Measurements from ENCODE around the gene WDR17. TPM values are rescaled to one million over a fixed set of nuclear protein-coding genes. Genes with fewer than 3 reads are reported as not detected.
A peak's percentile ranks its signal among the peaks of the same experiment; 100 is the strongest.

WDR17 gene
- total RNA-seq, 1 donor, result 0.36 TPM

DNA sequence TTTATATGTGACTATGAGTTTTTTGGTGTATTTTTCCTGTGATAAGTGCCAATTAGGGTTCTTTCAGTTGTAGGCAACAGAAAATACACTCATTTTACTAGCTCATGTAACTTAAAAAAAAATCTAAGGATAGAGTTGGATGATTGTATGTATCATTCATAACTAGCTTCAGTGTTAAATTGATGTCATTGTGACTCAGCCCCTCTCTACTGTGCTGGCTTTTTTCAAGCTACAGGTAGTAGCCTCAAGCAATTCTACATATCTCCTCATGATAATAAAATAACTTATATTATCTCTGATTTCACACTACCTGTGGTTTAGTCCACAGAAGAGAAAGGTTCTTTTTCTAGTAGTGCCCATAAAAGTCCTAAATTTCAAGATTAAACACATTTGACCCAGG lies 11.9 kb downstream of the WDR17 start:
- no peak for DNase-seq (ENCODE audit: insufficient read length, low spot score, missing footprints)
- H4K20me1 ChIP-seq (ENCODE audit: insufficient read depth, low read length), result no peaks in the 10 kb centered on the region
- H3K4me3 ChIP-seq (ENCODE audit: insufficient read depth, low read length), result no peak overlapping the region
- no peaks in the 10 kb centered on the region for H3K36me3 ChIP-seq (ENCODE audit: insufficient read depth, low read length)
- no peak overlapping the region for H3K4me2 ChIP-seq (ENCODE audit: insufficient read depth, low read length)
- H3K4me1 ChIP-seq (ENCODE audit: insufficient read depth, low read length), result no peaks in the 10 kb centered on the region
- no peak overlapping the region for H2AFZ ChIP-seq (ENCODE audit: low read length)
- no peaks in the 10 kb centered on the region for H3K27me3 ChIP-seq (ENCODE audit: insufficient read depth, low read length)
- H3K9me3 ChIP-seq (ENCODE audit: low read depth, low read length), result no peaks in the 10 kb centered on the region
- H3K79me2 ChIP-seq (ENCODE audit: insufficient read depth, low read length), result no peaks in the 10 kb centered on the region
- TF ChIP-seq, protein P1, sequence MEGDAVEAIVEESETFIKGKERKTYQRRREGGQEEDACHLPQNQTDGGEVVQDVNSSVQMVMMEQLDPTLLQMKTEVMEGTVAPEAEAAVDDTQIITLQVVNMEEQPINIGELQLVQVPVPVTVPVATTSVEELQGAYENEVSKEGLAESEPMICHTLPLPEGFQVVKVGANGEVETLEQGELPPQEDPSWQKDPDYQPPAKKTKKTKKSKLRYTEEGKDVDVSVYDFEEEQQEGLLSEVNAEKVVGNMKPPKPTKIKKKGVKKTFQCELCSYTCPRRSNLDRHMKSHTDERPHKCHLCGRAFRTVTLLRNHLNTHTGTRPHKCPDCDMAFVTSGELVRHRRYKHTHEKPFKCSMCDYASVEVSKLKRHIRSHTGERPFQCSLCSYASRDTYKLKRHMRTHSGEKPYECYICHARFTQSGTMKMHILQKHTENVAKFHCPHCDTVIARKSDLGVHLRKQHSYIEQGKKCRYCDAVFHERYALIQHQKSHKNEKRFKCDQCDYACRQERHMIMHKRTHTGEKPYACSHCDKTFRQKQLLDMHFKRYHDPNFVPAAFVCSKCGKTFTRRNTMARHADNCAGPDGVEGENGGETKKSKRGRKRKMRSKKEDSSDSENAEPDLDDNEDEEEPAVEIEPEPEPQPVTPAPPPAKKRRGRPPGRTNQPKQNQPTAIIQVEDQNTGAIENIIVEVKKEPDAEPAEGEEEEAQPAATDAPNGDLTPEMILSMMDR (IDR thresholded peaks at IDR 0.05; ENCODE audit: extremely low read depth, low read depth, low read length), result no peak
- H3K27ac ChIP-seq (ENCODE audit: low read depth, low read length), result no peak overlapping the region

DNA sequence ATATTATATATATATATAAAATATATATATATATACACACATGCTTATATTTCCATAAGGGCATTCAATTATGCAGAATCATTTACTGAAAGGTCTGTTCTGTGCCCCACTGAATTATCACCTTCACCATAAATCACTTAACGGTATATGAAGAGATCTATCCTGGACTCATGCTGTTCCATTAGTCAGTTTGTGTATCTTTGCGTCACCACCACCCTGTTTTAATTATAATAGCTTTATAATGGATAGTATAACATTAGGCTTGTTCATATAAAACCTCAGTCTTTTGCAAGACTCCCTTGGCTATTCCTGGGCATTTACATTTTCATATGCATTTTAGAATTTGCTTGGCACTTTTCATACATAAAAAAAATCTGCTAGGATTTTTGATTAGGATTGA lies 19.1 kb downstream of the WDR17 start:
- no peaks in the 10 kb centered on the region for H3K27me3 ChIP-seq (ENCODE audit: insufficient read depth, low read length)
- H3K36me3 ChIP-seq (ENCODE audit: insufficient read depth, low read length), result no peaks in the 10 kb centered on the region
- H3K79me2 ChIP-seq (ENCODE audit: insufficient read depth, low read length), result no peaks in the 10 kb centered on the region
- DNase-seq (ENCODE audit: insufficient read length, low spot score, missing footprints), result no peak
- TF ChIP-seq, protein P1 (IDR thresholded peaks at IDR 0.05; ENCODE audit: extremely low read depth, low read depth, low read length), result no peak
- H2AFZ ChIP-seq (ENCODE audit: low read length), result no peak overlapping the region
- no peaks in the 10 kb centered on the region for H3K9me3 ChIP-seq (ENCODE audit: low read depth, low read length)
- H3K4me3 ChIP-seq (ENCODE audit: insufficient read depth, low read length), result no peak overlapping the region
- no peaks in the 10 kb centered on the region for H4K20me1 ChIP-seq (ENCODE audit: insufficient read depth, low read length)
- no peak overlapping the region for H3K27ac ChIP-seq (ENCODE audit: low read depth, low read length)
- H3K4me2 ChIP-seq (ENCODE audit: insufficient read depth, low read length), result no peak overlapping the region
- H3K4me1 ChIP-seq (ENCODE audit: insufficient read depth, low read length), result no peaks in the 10 kb centered on the region

DNA sequence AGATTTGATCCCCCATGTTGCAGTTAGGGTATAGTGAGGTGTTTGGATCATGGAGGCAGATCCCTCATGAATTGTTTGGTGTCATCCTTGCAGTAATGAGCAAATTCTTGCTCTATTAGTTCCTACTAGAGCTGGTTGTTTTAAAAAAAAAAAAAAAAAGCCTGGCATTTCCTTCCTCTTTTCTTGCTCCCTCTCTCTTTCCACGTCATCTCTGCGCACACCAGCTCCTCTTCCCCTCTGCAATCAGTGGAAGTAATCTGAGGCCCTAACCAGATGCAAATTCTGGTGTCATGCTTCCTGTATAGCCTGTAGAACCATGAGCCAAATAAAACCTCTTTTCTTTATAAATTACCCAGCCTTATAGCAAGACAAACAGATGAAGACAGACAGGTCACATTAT lies 24.5 kb downstream of the WDR17 start:
- Histone ChIP-seq H4K20me1 (ENCODE audit: insufficient read depth, low read length) (no peaks in the 10 kb centered on the region), H3K4me1 (ENCODE audit: insufficient read depth, low read length) (no peaks in the 10 kb centered on the region), H3K79me2 (ENCODE audit: insufficient read depth, low read length) (no peaks in the 10 kb centered on the region), H3K4me3 (ENCODE audit: insufficient read depth, low read length) (no peak overlapping the region), H3K9me3 (ENCODE audit: low read depth, low read length) (no peaks in the 10 kb centered on the region), H3K36me3 (ENCODE audit: insufficient read depth, low read length) (no peaks in the 10 kb centered on the region), H2AFZ (ENCODE audit: low read length) (no peak overlapping the region), H3K27me3 (ENCODE audit: insufficient read depth, low read length) (no peaks in the 10 kb centered on the region), H3K4me2 (ENCODE audit: insufficient read depth, low read length) (no peak overlapping the region), H3K27ac (ENCODE audit: low read depth, low read length) (no peak overlapping the region)
- TF ChIP-seq, protein P1 (IDR thresholded peaks at IDR 0.05; ENCODE audit: extremely low read depth, low read depth, low read length), result no peak
- no peak for DNase-seq (ENCODE audit: insufficient read length, low spot score, missing footprints)

DNA sequence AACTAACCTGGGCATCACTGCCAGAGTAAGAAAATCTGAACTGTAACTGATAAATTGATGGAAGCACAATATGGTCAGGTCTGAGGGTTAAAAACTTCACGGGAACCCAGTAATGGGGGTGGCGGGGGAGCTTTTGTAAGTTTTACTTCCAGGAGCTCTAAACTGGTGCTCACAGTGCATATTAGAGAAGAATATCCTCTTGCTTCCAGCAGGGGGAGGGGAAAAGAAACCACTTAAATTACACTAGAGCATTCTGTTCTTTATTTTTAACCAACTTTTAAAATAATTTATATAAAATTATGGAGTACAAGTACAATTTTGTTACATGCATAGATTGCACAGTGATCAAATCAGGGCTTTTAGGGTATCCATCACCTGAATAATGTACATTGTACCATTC lies 33.7 kb downstream of the WDR17 start:
- TF ChIP-seq, protein P1 (IDR thresholded peaks at IDR 0.05; ENCODE audit: extremely low read depth, low read depth, low read length), result peak; percentile 23
- no peak for DNase-seq (ENCODE audit: insufficient read length, low spot score, missing footprints)
- Histone ChIP-seq H3K4me2 (ENCODE audit: insufficient read depth, low read length) (no peak overlapping the region), H3K27me3 (ENCODE audit: insufficient read depth, low read length) (no peaks in the 10 kb centered on the region), H3K79me2 (ENCODE audit: insufficient read depth, low read length) (no peaks in the 10 kb centered on the region), H3K4me1 (ENCODE audit: insufficient read depth, low read length) (no peaks in the 10 kb centered on the region), H3K27ac (ENCODE audit: low read depth, low read length) (no peak overlapping the region), H2AFZ (ENCODE audit: low read length) (no peak overlapping the region), H3K9me3 (ENCODE audit: low read depth, low read length) (no peaks in the 10 kb centered on the region), H4K20me1 (ENCODE audit: insufficient read depth, low read length) (no peaks in the 10 kb centered on the region), H3K4me3 (ENCODE audit: insufficient read depth, low read length) (no peak overlapping the region), H3K36me3 (ENCODE audit: insufficient read depth, low read length) (no peaks in the 10 kb centered on the region)

Measured in osteoblast (primary cell).